Neural crest cell (in vitro differentiated cells): ENCODE data around the gene SALL1. TPM values are rescaled to one million over a fixed set of nuclear protein-coding genes. Genes with fewer than 3 reads are reported as not detected.

Experiments used
- DNase-seq: peaks from one replicate; pipeline ENCODE4 v3.0.0; 2021; ENCODE audit warnings: low read depth, mixed read lengths, low spot score
- H3K27ac Mint-ChIP-seq: one replicate; pipeline ENCODE4 v1.8.0; 2021; ENCODE audit warnings: mild to moderate bottlenecking, mixed read lengths; ENCODE audit not compliant: unreplicated experiment
- H3K27me3 Mint-ChIP-seq: 2 replicates; pipeline ENCODE4 v1.8.0; 2021; ENCODE audit warnings: low read depth, mild to moderate bottlenecking, mixed read lengths
- H3K36me3 Mint-ChIP-seq: 2 replicates; pipeline ENCODE4 v1.8.0; 2021; ENCODE audit warnings: low read depth, mild to moderate bottlenecking, mixed read lengths
- H3K4me1 Mint-ChIP-seq: 2 replicates; pipeline ENCODE4 v1.8.0; 2021; ENCODE audit warnings: mixed read lengths
- H3K4me3 Mint-ChIP-seq: one replicate; pipeline ENCODE4 v1.8.0; 2021; ENCODE audit warnings: mild to moderate bottlenecking, mixed read lengths
- H3K9me3 Mint-ChIP-seq: 2 replicates; pipeline ENCODE4 v1.8.0; 2021; ENCODE audit warnings: mixed read lengths
- total RNA-seq: library from RNA; stranded (reverse); gene quantifications from 2 replicates; pipeline ENCODE4 v1.2.1, GENCODE V29; 2021
- TF ChIP-seq, protein P1 (sequence below): fragments of 200-600 bp; sonication (generic); conservative IDR thresholded peaks from 2 replicates; pipeline ENCODE4 v1.5.0; 2021; ENCODE audit warnings: antibody characterized with exemption, mild to moderate bottlenecking

SALL1 gene
- total RNA-seq, 1 donor from 2014 or later: 85.7 TPM

DNA sequence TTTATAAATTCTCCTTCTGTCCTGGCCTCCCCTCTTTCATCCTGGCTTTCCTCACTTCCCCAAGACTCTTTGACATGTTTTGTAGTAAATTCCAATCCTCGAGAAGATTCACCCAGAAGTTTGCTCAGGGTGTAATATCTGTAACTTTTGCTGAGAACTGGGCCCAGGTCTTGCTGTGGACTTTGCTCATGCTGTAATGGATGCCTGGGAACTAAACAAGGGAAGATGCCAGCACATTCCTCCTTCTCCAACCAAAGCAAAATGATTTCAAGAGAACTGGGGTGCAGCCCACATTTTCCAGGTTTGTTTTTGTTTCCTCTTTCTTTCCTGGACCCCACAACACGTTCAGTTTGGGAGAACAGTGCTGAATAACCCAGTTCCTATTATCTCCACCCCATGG is 6.6 kb upstream of the SALL1 start:
- H3K9me3 Mint-ChIP-seq: peaks cover 2% of the 10 kb centered on the region
- peaks cover 2% of the 10 kb centered on the region for H3K36me3 Mint-ChIP-seq
- H3K27ac Mint-ChIP-seq: no peak overlapping the region
- H3K4me3 Mint-ChIP-seq: peak overlapping the region; percentile 56
- no peak for DNase-seq
- peaks cover 66% of the 10 kb centered on the region for H3K27me3 Mint-ChIP-seq
- H3K4me1 Mint-ChIP-seq: peaks cover 54% of the 10 kb centered on the region
- TF ChIP-seq, protein P1, sequence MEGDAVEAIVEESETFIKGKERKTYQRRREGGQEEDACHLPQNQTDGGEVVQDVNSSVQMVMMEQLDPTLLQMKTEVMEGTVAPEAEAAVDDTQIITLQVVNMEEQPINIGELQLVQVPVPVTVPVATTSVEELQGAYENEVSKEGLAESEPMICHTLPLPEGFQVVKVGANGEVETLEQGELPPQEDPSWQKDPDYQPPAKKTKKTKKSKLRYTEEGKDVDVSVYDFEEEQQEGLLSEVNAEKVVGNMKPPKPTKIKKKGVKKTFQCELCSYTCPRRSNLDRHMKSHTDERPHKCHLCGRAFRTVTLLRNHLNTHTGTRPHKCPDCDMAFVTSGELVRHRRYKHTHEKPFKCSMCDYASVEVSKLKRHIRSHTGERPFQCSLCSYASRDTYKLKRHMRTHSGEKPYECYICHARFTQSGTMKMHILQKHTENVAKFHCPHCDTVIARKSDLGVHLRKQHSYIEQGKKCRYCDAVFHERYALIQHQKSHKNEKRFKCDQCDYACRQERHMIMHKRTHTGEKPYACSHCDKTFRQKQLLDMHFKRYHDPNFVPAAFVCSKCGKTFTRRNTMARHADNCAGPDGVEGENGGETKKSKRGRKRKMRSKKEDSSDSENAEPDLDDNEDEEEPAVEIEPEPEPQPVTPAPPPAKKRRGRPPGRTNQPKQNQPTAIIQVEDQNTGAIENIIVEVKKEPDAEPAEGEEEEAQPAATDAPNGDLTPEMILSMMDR: no peak

DNA sequence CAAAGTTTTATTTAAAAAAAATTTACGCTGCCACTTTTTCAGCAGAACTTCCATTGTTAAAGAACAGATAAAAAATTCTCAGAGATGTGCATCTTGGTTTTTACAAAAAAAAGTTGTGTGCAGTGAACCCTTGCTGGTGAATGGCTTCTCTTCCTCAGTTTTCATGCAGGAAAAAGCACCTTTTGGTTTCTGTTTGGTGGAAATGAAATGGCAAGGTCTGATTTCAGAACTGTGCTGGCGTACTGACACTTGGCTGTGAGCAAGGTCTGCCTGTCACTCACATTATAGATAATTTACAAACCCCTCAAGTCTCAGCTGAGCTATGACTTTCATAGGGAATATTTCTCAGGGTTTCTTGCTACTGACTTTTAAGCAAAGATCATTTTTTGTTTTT is 5.7 kb upstream of the SALL1 start:
- TF ChIP-seq, protein P1: no peak
- H3K27me3 Mint-ChIP-seq: peaks cover 67% of the 10 kb centered on the region

DNA sequence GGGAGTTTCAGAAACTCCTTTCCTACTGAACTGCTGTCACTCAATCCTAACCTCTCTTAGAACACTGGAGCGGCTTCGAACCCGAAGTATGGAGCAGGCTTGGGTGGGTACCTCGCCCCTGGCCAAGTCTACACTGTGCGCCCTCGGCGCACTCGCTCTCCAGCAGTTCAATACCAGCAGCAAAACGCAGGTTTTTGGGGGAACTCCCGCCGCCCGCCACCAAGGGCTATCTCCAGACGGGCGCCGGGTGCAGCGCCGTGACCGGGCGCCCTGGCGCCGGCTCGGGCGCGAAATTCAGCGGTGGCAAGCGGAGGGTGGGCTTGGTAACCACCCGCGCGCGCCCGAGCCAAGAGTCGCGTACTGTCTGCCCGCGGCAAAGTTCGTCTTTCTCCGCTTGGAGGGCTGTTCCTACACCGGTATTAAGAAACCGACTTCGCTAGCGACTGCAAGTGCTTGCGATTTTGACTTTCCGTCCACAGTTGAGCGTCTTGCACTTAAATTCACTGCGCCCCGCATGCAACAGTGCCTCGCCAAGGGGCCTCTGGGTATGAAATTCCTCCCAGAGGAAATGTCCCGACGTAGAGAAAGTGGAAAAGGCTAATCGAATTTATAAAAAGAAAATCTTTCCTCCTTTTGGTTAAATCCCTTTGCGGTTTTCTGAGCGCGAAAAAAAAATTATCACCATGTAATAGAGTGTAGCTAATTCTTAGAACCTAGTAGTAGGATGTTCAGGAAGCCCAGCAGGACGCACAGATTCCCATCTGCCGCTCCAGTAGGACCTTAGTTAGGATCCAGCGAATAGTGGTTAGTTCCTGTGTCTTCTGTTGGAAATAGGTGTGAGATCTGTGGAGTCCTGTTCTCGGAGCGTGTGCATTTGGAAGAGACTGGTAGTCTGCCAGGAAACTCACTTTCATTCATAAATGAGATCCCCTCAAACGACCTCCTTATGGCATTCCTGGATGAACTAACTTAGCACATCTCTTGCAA is 5.0 kb upstream of the SALL1 start:
- TF ChIP-seq, protein P1: no peak
- peaks cover 2% of the 10 kb centered on the region for H3K9me3 Mint-ChIP-seq
- peaks cover 2% of the 10 kb centered on the region for H3K36me3 Mint-ChIP-seq
- peak overlapping the region; percentile 2 for H3K27ac Mint-ChIP-seq
- H3K4me1 Mint-ChIP-seq: peaks cover 52% of the 10 kb centered on the region
- H3K27me3 Mint-ChIP-seq: peaks cover 70% of the 10 kb centered on the region
- DNase-seq: peak; percentile 27
- H3K4me3 Mint-ChIP-seq: peak overlapping the region; percentile 87

More for the DNA sequence above, 5.7 kb upstream of the SALL1 start:
- no peak for DNase-seq
- H3K27ac Mint-ChIP-seq: no peak overlapping the region
- peaks cover 2% of the 10 kb centered on the region for H3K9me3 Mint-ChIP-seq
- H3K36me3 Mint-ChIP-seq: peaks cover 2% of the 10 kb centered on the region
- peak overlapping the region; percentile 56 for H3K4me3 Mint-ChIP-seq
- peaks cover 52% of the 10 kb centered on the region for H3K4me1 Mint-ChIP-seq

DNA sequence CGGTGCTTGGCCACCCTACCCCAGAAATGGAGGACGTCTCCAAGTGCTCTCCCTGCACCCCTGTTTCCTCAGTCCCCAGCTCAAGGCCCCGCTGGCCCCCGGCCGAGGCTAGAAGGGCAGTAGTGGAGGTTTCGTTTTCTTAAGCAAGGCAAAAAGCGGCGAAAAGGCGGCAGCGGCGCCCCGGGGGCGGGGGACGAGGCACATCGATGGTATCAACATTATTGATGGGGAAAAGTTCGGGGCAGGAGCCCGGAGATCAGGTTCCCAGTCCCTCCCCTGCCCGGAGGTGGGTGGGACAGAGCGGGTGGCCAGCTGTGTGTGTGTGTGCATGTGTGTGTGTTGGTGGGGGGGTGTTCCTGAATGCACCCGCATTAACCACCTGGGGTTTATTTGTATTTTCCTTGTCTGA is 4.1 kb upstream of the SALL1 start:
- H3K9me3 Mint-ChIP-seq: no peaks in the 10 kb centered on the region
- H3K36me3 Mint-ChIP-seq: peaks cover 2% of the 10 kb centered on the region
- H3K4me3 Mint-ChIP-seq: peak overlapping the region; percentile 87
- TF ChIP-seq, protein P1: no peak
- DNase-seq: peak; percentile 20
- peaks cover 52% of the 10 kb centered on the region for H3K4me1 Mint-ChIP-seq
- H3K27me3 Mint-ChIP-seq: peaks cover 70% of the 10 kb centered on the region
- H3K27ac Mint-ChIP-seq: peak overlapping the region; percentile 95

DNA sequence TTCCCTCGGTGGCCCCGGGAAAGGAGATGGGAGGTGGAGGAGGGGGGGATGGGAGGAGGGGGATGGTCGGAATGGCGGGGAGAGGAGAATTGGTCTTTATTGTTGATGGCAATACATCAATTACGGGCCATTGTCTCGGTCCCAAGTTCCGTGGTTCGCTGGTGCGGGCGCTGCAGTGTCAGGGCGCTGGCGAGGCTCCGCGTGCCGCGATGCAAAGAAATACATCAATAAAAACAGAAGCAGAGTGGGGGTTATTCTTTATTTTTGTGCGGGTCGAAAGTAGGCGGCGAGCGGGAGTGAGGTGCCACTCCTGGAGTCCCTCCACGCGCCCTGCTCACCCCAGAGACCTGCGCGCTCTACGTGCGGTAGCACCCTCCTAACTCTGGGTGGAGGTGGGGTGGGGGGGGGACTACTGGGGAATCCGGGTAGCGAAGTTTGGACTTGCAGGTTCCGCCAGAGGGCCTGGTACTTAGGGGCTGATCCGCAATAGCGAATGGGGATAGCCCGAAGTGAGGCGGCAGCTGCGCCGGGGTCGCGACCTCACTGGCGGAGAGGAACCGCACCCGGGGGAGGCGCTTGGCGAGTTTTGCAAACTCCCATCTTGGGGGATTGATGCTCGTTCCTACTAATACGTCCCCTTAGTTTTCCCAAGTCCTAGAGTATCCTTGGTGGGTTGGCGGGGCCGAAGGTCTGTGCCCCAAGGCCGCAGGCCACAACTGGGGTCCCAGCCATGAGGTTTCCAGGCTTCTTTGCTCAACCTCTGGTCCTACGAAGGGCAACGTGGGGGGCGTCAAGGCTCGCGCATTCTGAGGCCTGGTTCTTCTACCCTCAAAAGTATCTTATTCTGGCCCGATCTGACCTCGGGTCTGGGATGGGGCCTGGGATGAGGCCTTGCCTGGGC is 3.5 kb upstream of the SALL1 start:
- Mint-ChIP-seq H3K4me3 (peak overlapping the region; percentile 87), H3K27ac (peak overlapping the region; percentile 98), H3K4me1 (peaks cover 48% of the 10 kb centered on the region), H3K36me3 (peaks cover 2% of the 10 kb centered on the region), H3K27me3 (peaks cover 71% of the 10 kb centered on the region), H3K9me3 (no peaks in the 10 kb centered on the region)
- DNase-seq: peak; percentile 25
- TF ChIP-seq, protein P1: no peak
